IMR-90 (cell line): ENCODE data around the gene DLG4. TPM values are rescaled to one million over a fixed set of nuclear protein-coding genes. Genes with fewer than 3 reads are reported as not detected.

Source experiments
- ATAC-seq: fragments of 200-7000 bp; cut with Tn5 transposase; 2 replicates; pipeline ENCODE4 v1.9.1; 2020; ENCODE audit warnings: low read depth, mild to moderate bottlenecking, moderate library complexity
- BruUV-seq: library from RNA; stranded (reverse); fragments of 400-500 nt; replicated peaks from 2 replicates; lab custom pipeline; 2021; lab: Mats Ljungman, UMichigan
- CTCF ChIA-PET: fragments of 300-600 bp; formaldehyde crosslinking; extraction: SDS; loops from one replicate; lab custom pipeline; 2021; ENCODE audit warnings: antibody characterized with exemption; lab: Yijun Ruan, JAX
- POLR2A ChIA-PET: fragments of 300-600 bp; sonication (Branson Sonifier 250); formaldehyde crosslinking; loops from one replicate; lab custom pipeline; 2022; ENCODE audit warnings: antibody characterized with exemption; ENCODE audit not compliant: unreplicated experiment; lab: Charles Lee
- DNase-seq: peaks from one replicate; pipeline ENCODE4 v3.0.0; 2013
- H2AFZ ChIP-seq: replicated peaks from 2 replicates; pipeline ENCODE3; 2013; ENCODE audit warnings: low read length, mild to moderate bottlenecking; ENCODE audit not compliant: poor library complexity
- H2AK5ac ChIP-seq: 2 replicates; pipeline ENCODE4 v1.6.1; 2013; ENCODE audit warnings: low read depth, low read length, inconsistent platforms
- H2AK9ac ChIP-seq: replicated peaks from 2 replicates; pipeline ENCODE3; 2013; ENCODE audit warnings: mild to moderate bottlenecking, low read depth, low read length, moderate library complexity; ENCODE audit not compliant: poor library complexity
- H2BK120ac ChIP-seq: 2 replicates; pipeline ENCODE4 v1.6.1; 2013; ENCODE audit warnings: low read depth, low read length, inconsistent platforms
- H2BK15ac ChIP-seq: 3 replicates; pipeline ENCODE4 v1.6.1; 2013; ENCODE audit warnings: low read depth, low read length, inconsistent platforms
- H2BK20ac ChIP-seq: 2 replicates; pipeline ENCODE4 v1.6.1; 2013; ENCODE audit warnings: low read depth, mild to moderate bottlenecking, inconsistent platforms, low read length, moderate library complexity
- H2BK5ac ChIP-seq: 2 replicates; pipeline ENCODE4 v1.6.1; 2013; ENCODE audit warnings: mild to moderate bottlenecking, low read depth, low read length, inconsistent platforms; ENCODE audit not compliant: poor library complexity, severe bottlenecking
- H3K14ac ChIP-seq: replicated peaks from 2 replicates; pipeline ENCODE4 v1.6.1; 2013; ENCODE audit warnings: low read depth, low read length, inconsistent platforms
- H3K18ac ChIP-seq: 2 replicates; pipeline ENCODE4 v1.6.1; 2013; ENCODE audit warnings: low read depth, low read length, control low read depth
- H3K23ac ChIP-seq: 2 replicates; pipeline ENCODE4 v1.6.1; 2013; ENCODE audit warnings: low read depth, low read length, inconsistent platforms
- H3K27ac ChIP-seq: 2 replicates; pipeline ENCODE4 v1.5.1; 2013; ENCODE audit warnings: mild to moderate bottlenecking, control low read depth, low read length; ENCODE audit not compliant: insufficient read depth
- H3K27me3 ChIP-seq: 2 replicates; pipeline ENCODE4 v1.6.1; 2013; ENCODE audit warnings: low read length; ENCODE audit not compliant: control insufficient read depth, insufficient read depth
- H3K36me3 ChIP-seq: 2 replicates; pipeline ENCODE4 v1.6.1; 2013; ENCODE audit warnings: low read length, mixed read lengths; ENCODE audit not compliant: control insufficient read depth, insufficient read depth
- H3K4ac ChIP-seq: 2 replicates; pipeline ENCODE4 v1.6.1; 2013; ENCODE audit warnings: low read depth, low read length, inconsistent platforms
- H3K4me1 ChIP-seq: 2 replicates; pipeline ENCODE4 v1.6.1; 2013; ENCODE audit warnings: low read length, mixed read lengths; ENCODE audit not compliant: control insufficient read depth, insufficient read depth
- H3K4me2 ChIP-seq: 2 replicates; pipeline ENCODE4 v1.6.1; 2013; ENCODE audit warnings: low read depth, mild to moderate bottlenecking, control low read depth, low read length, moderate library complexity
- H3K4me3 ChIP-seq: 2 replicates; pipeline ENCODE4 v1.5.1; 2013; ENCODE audit warnings: low read depth, mild to moderate bottlenecking, control low read depth, low read length, moderate library complexity; ENCODE audit not compliant: insufficient read depth
- H3K56ac ChIP-seq: 2 replicates; pipeline ENCODE4 v1.6.1; 2013; ENCODE audit warnings: low read length, inconsistent platforms; ENCODE audit not compliant: insufficient read depth; ENCODE audit errors: extremely low read depth
- H3K79me1 ChIP-seq, 2 experiments: 2 replicates each; pipeline ENCODE4 v1.6.1; 2013; ENCODE audit warnings: low read length in 2 of 2, inconsistent platforms in 1 of 2, low read depth in 1 of 2
- H3K9ac ChIP-seq: 2 replicates; pipeline ENCODE4 v1.6.1; 2013; ENCODE audit warnings: low read depth, low read length, control low read depth
- H3K9me1 ChIP-seq: 2 replicates; pipeline ENCODE4 v1.6.1; 2013; ENCODE audit warnings: low read length, inconsistent platforms; ENCODE audit not compliant: insufficient read depth
- H3K9me3 ChIP-seq: 2 replicates; pipeline ENCODE4 v1.6.1; 2013; ENCODE audit warnings: low read length; ENCODE audit not compliant: control insufficient read depth, insufficient read depth
- H4K20me1 ChIP-seq: 2 replicates; pipeline ENCODE4 v1.6.1; 2013; ENCODE audit warnings: low read length, inconsistent platforms; ENCODE audit not compliant: insufficient read depth
- H4K5ac ChIP-seq: 2 replicates; pipeline ENCODE4 v1.6.1; 2013; ENCODE audit warnings: mild to moderate bottlenecking, low read depth, low read length, control low read depth
- H4K8ac ChIP-seq, 2 experiments: 2 replicates each; pipeline ENCODE4 v1.6.1; 2013; ENCODE audit warnings: low read depth in 2 of 2, low read length in 2 of 2, control low read depth in 1 of 2, inconsistent platforms in 1 of 2
- H4K91ac ChIP-seq: 2 replicates; pipeline ENCODE4 v1.6.1; 2013; ENCODE audit warnings: low read depth, low read length, inconsistent platforms; ENCODE audit not compliant: insufficient read depth
- BHLHE40 ChIP-seq: fragments of 150-350 bp; IDR thresholded peaks from 2 replicates; pipeline ENCODE4 v1.6.1; 2016; ENCODE audit warnings: mild to moderate bottlenecking, low read depth, low read length
- CEBPB ChIP-seq: IDR thresholded peaks from 2 replicates; pipeline ENCODE4 v1.6.1; 2012; ENCODE audit warnings: low read depth, low read length, improper control_type of control experiment
- CHD1 ChIP-seq: IDR thresholded peaks from 2 replicates; pipeline ENCODE4 v1.6.1; 2012; ENCODE audit warnings: low read depth, low read length, improper control_type of control experiment
- CTCF ChIP-seq: conservative IDR thresholded peaks from 2 replicates; pipeline ENCODE4 v1.5.1; 2012; ENCODE audit warnings: mild to moderate bottlenecking, low read depth, low read length, improper control_type of control experiment
- ELK1 ChIP-seq: fragments of 150-350 bp; IDR thresholded peaks from 2 replicates; pipeline ENCODE4 v1.6.1; 2016; ENCODE audit warnings: low read depth, mild to moderate bottlenecking, low read length, moderate library complexity, borderline replicate concordance
- FOS ChIP-seq: fragments of 150-350 bp; IDR thresholded peaks from 2 replicates; pipeline ENCODE4 v1.6.1; 2016; ENCODE audit warnings: low read depth, low read length
- MAFK ChIP-seq: IDR thresholded peaks from 2 replicates; pipeline ENCODE4 v1.6.1; 2012; ENCODE audit warnings: low read depth, low read length, improper control_type of control experiment
- MAZ ChIP-seq: IDR thresholded peaks from 2 replicates; pipeline ENCODE4 v1.6.1; 2012; ENCODE audit warnings: low read depth, mild to moderate bottlenecking, low read length, improper control_type of control experiment, moderate library complexity, borderline replicate concordance
- MXI1 ChIP-seq: IDR thresholded peaks from 2 replicates; pipeline ENCODE4 v1.6.1; 2012; ENCODE audit warnings: low read depth, mild to moderate bottlenecking, low read length, moderate library complexity, borderline replicate concordance
- POLR2A ChIP-seq: IDR thresholded peaks from 2 replicates; pipeline ENCODE4 v1.6.1; 2012; ENCODE audit warnings: mild to moderate bottlenecking, low read depth, low read length
- RAD21 ChIP-seq: IDR thresholded peaks from 2 replicates; pipeline ENCODE4 v1.6.1; 2012; ENCODE audit warnings: low read length, improper control_type of control experiment
- RCOR1 ChIP-seq: IDR thresholded peaks from 2 replicates; pipeline ENCODE4 v1.6.1; 2012; ENCODE audit warnings: mild to moderate bottlenecking, low read length, improper control_type of control experiment; ENCODE audit not compliant: insufficient replicate concordance
- SMC3 ChIP-seq: fragments of 150-350 bp; IDR thresholded peaks from 2 replicates; pipeline ENCODE4 v1.6.1; 2016; ENCODE audit warnings: low read depth, mild to moderate bottlenecking, antibody characterized with exemption, low read length, moderate library complexity
- USF2 ChIP-seq: fragments of 150-350 bp; IDR thresholded peaks from 2 replicates; pipeline ENCODE4 v1.6.1; 2017; ENCODE audit warnings: mild to moderate bottlenecking, antibody characterized with exemption, low read length, low read depth
- WGBS, 2 experiments: methylation state at CpG; one replicate each; pipeline versions ENCODE4 v1.1.5 to v1.1.7; 2013; ENCODE audit warnings: missing lambda C conversion rate in 2 of 2; ENCODE audit not compliant: insufficient read length in 1 of 2; ENCODE audit errors: extremely low coverage in 2 of 2; 5-methylcytosine and 5-hydroxymethylcytosine counted together
- dilution Hi-C: fragments of 300-500 bp; cut with HindIII; formaldehyde crosslinking; loops from one replicate; pipeline ENCODE4 v1.14.3; 2018; ENCODE audit warnings: low sequenced_read_pairs; ENCODE audit not compliant: unreplicated experiment
- in situ Hi-C: fragments of 300-500 bp; cut with MboI; formaldehyde crosslinking; loops from 3 replicates; pipeline ENCODE4 v1.14.3; 2019; ENCODE audit warnings: low sequenced_read_pairs, inconsistent platforms, mixed read lengths
- intact Hi-C: fragments of 100-400 bp; cut with micrococcal nuclease; formaldehyde crosslinking; loops from 2 replicates; pipeline ENCODE4 v1.10.0; 2022
- polyA plus RNA-seq, 3 experiments: library from polyadenylated mRNA; depleted of rRNA; stranded (reverse); fragments of >200 nt; gene quantifications; 2 replicates each; pipeline ENCODE4 v1.2.3, GENCODE V29; 2012; ENCODE audit warnings: low replicate concordance in 1 of 3
- total RNA-seq: library from RNA; depleted of rRNA; stranded (reverse); fragments of >200 nt; gene quantifications from 2 replicates; pipeline ENCODE4 v1.2.3, GENCODE V29; 2012

Gene DLG4
- total and polyA plus RNA-seq, 2 of the 4 experiments (the other 2 are of a cell fraction), result 8.2 to 30.5 TPM

GRCh38 chr17:7253082-7253481, 33.4 kb upstream of the DLG4 start:
- Histone ChIP-seq H3K27ac (no peak overlapping the region), H4K8ac (peak overlapping the region; percentile 63 to 90; a peak in 3 of 4 replicates), H3K36me3 (peaks cover 19% of the 10 kb centered on the region), H3K23ac (peak overlapping the region; percentile 83), H3K9me1 (peaks cover 10% of the 10 kb centered on the region), H3K27me3 (no peaks in the 10 kb centered on the region), H4K91ac (no peak overlapping the region), H2AFZ (no peak overlapping the region), H2BK20ac (no peak overlapping the region), H4K20me1 (peaks cover 9% of the 10 kb centered on the region; the same call in 1 of the 2 replicates), H2AK9ac (no peak overlapping the region), H3K9ac (peak overlapping the region; percentile 78; the same call in 1 of the 2 replicates), H2BK120ac (no peak overlapping the region), H3K4ac (peak overlapping the region; percentile 43), H3K4me3 (peak overlapping the region; percentile 71), H2BK15ac (no peak overlapping the region), H3K9me3 (no peaks in the 10 kb centered on the region), H3K4me2 (peak overlapping the region; percentile 91), H3K56ac (peak overlapping the region; percentile 84; the same call in 1 of the 2 replicates), H2BK5ac (peak overlapping the region; percentile 94), H4K5ac (no peak overlapping the region), H3K4me1 (peaks cover 8% of the 10 kb centered on the region), H3K18ac (no peak overlapping the region), H3K14ac (peak overlapping the region; percentile 64; the same call in 1 of the 2 replicates), H3K79me1 (peaks cover 7 to 44% of the 10 kb centered on the region in 2 experiments; a peak in 3 of 4 replicates), H2AK5ac (peak overlapping the region; percentile 35; the same call in 1 of the 2 replicates)
- no TSS peak for BruUV-seq
- 67% methylated on average over 1 of the region's 5 CpGs; no CpG with 5 or more reads in 1 of the 2 experiments for WGBS, 2 experiments
- intact Hi-C loops (no loop called here), in situ Hi-C loops (no loop called here), dilution Hi-C loops (no loop called here)
- no peak for DNase-seq
- ATAC-seq, result no peak
- no peak for TF ChIP-seq SMC3
- no peak for TF ChIP-seq USF2
- no peak for TF ChIP-seq RAD21
- no peak for TF ChIP-seq CEBPB
- no peak for TF ChIP-seq BHLHE40
- TF ChIP-seq MXI1, result no peak
- no peak for TF ChIP-seq MAZ
- TF ChIP-seq FOS, result no peak
- TF ChIP-seq POLR2A, result no peak
- TF ChIP-seq CHD1, result no peak
- TF ChIP-seq MAFK, result no peak
- TF ChIP-seq CTCF, result no peak
- TF ChIP-seq RCOR1, result no peak
- TF ChIP-seq ELK1, result no peak
- ChIA-PET CTCF (no interaction called here), POLR2A (no interaction called here)
